ENCODE results near the gene KLF7.

Gene KLF7

DNA sequence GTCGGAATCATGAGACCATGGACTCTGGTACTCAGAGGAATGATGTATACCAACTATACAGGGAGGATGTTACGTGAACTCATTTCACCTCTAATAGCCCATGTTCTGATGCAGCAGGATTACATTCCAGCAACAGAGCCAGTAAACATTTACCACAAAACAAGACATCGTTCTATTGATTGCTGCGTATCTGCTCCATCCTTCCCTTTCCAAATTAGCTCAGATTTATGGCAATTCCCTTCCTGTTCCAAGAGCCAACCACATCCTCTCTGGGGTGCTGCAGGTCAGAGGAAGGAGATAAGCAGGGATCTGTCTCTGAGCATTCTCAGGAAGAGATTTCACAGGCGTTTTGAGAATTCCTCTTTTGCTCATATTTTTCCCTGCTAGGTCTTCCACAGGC lies 98.3 kb downstream of the KLF7 start:
- Histone ChIP-seq H3K27me3 (ENCODE audit: control insufficient read depth, insufficient read depth, low read length, poor library complexity, severe bottlenecking) (no peaks in the 10 kb centered on the region), H3K4me1 (ENCODE audit: control insufficient read depth, insufficient read depth, low read length) (no peaks in the 10 kb centered on the region), H3K9me3 (ENCODE audit: control insufficient read depth, low read length) (no peaks in the 10 kb centered on the region), H3K4me3 (ENCODE audit: insufficient read depth, low read depth, low read length) (no peak overlapping the region), H3K36me3 (ENCODE audit: control insufficient read depth, insufficient read depth, low read length) (no peaks in the 10 kb centered on the region), H3K27ac (ENCODE audit: insufficient read depth, low read depth, low read length, poor library complexity, severe bottlenecking) (no peak overlapping the region)
- WGBS, 2 experiments, result 87 to 90% methylated on average over 5 of the region's 5 CpGs

- H3K9me3 ChIP-seq (ENCODE audit: control insufficient read depth, low read length), result no peaks in the 10 kb centered on the region
- H3K36me3 ChIP-seq (ENCODE audit: control insufficient read depth, insufficient read depth, low read length), result no peaks in the 10 kb centered on the region
- H3K27ac ChIP-seq (ENCODE audit: insufficient read depth, low read depth, low read length, poor library complexity, severe bottlenecking), result no peak overlapping the region
- H3K4me3 ChIP-seq (ENCODE audit: insufficient read depth, low read depth, low read length), result no peak overlapping the region
- WGBS, 2 experiments, result 79 to 81% methylated on average over 3 of the region's 3 CpGs
- no peaks in the 10 kb centered on the region for H3K4me1 ChIP-seq (ENCODE audit: control insufficient read depth, insufficient read depth, low read length)
- no peaks in the 10 kb centered on the region for H3K27me3 ChIP-seq (ENCODE audit: control insufficient read depth, insufficient read depth, low read length, poor library complexity, severe bottlenecking)
Observed at GRCh38 chr2:207066791-207067460, 98.8 kb downstream of the KLF7 start.

GRCh38 chr2:207066166-207066565 lies 99.6 kb downstream of the KLF7 start:
- H3K36me3 ChIP-seq (ENCODE audit: control insufficient read depth, insufficient read depth, low read length), result no peaks in the 10 kb centered on the region
- H3K27ac ChIP-seq (ENCODE audit: insufficient read depth, low read depth, low read length, poor library complexity, severe bottlenecking), result no peak overlapping the region
- WGBS, 2 experiments, result 87 to 88% methylated on average over 2 of the region's 2 CpGs
- H3K4me1 ChIP-seq (ENCODE audit: control insufficient read depth, insufficient read depth, low read length), result no peaks in the 10 kb centered on the region
- H3K27me3 ChIP-seq (ENCODE audit: control insufficient read depth, insufficient read depth, low read length, poor library complexity, severe bottlenecking), result no peaks in the 10 kb centered on the region
- no peak overlapping the region for H3K4me3 ChIP-seq (ENCODE audit: insufficient read depth, low read depth, low read length)
- H3K9me3 ChIP-seq (ENCODE audit: control insufficient read depth, low read length), result no peaks in the 10 kb centered on the region

DNA sequence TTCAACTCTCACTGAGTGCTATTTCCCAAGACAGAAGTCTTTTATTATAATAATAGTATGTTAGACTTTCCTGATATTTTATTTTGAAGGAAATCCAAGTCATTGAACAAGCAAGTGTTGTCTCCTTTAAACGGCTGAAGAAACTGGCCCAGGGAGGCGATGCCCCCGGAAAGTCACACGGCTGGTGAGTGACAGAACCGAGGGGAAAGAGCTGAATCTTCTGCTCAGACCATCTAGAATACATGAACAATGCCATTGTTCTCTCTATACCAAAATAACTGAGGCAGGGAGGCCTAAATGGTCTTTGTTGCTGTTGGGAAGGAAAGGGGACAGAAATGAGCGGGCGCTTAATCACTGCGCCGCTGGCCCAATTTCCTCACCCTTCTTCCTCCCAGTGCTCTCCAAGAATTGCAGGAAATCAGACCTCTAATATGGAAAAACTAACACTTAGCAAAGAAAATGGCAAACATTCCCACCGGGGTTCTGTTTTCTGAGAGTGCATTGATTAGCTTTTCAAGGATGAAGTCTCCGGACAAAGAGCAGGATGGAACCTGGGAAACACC lies 101.5 kb downstream of the KLF7 start:
- 96 to 97% methylated on average over 11 of the region's 11 CpGs for WGBS, 2 experiments
- Histone ChIP-seq H3K4me3 (ENCODE audit: insufficient read depth, low read depth, low read length) (no peak overlapping the region), H3K9me3 (ENCODE audit: control insufficient read depth, low read length) (no peaks in the 10 kb centered on the region), H3K4me1 (ENCODE audit: control insufficient read depth, insufficient read depth, low read length) (no peaks in the 10 kb centered on the region), H3K27ac (ENCODE audit: insufficient read depth, low read depth, low read length, poor library complexity, severe bottlenecking) (no peak overlapping the region), H3K27me3 (ENCODE audit: control insufficient read depth, insufficient read depth, low read length, poor library complexity, severe bottlenecking) (no peaks in the 10 kb centered on the region), H3K36me3 (ENCODE audit: control insufficient read depth, insufficient read depth, low read length) (no peaks in the 10 kb centered on the region)

DNA sequence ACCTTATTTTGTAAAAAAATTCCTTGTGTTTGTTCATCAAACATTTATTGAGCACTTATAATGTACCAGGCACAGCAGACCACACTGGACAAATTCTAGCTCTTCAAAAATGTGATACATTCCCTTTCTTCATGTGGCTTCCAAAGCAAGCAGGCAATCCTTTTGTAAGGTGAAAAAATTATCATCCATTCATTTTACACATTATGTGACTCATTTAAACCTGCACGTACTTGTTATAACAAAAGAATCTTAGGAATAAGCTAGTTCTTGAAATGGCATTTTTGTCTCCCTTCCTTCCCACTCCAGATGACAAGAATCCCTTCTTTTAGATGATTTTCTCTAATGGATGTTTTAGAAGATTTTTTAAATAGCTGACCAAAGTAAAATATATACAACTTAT lies 104.6 kb downstream of the KLF7 start:
- 100% methylated on average over 1 of the region's 1 CpG for WGBS, 2 experiments

DNA sequence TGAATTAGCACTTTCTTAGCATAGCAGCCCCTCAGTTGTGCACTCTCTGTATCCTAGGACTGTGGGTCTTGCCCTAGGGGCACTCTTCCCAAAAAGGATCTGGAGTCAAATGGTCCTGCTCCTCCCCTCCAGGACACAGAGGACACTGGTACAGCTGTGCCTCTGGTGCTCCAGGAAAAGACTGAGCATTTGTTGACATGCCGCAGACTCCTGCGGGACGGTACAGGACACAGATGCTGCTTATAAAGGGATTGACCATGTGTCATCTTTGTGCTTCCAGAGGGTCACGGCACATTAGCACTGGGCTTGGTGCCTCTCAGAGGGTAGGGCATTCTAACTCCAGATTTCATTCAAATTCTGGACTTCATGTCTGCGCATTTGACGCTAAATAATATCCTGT lies 110.5 kb downstream of the KLF7 start:
- WGBS, 2 experiments, result 93 to 95% methylated on average over 5 to 6 of the region's 6 CpGs
- H3K27me3 ChIP-seq (ENCODE audit: control insufficient read depth, insufficient read depth, low read length, poor library complexity, severe bottlenecking), result no peaks in the 10 kb centered on the region
- H3K9me3 ChIP-seq (ENCODE audit: control insufficient read depth, low read length), result no peaks in the 10 kb centered on the region
- no peak overlapping the region for H3K27ac ChIP-seq (ENCODE audit: insufficient read depth, low read depth, low read length, poor library complexity, severe bottlenecking)
- H3K4me3 ChIP-seq (ENCODE audit: insufficient read depth, low read depth, low read length), result no peak overlapping the region
- H3K36me3 ChIP-seq (ENCODE audit: control insufficient read depth, insufficient read depth, low read length), result no peaks in the 10 kb centered on the region
- no peaks in the 10 kb centered on the region for H3K4me1 ChIP-seq (ENCODE audit: control insufficient read depth, insufficient read depth, low read length)

More for the DNA sequence above, 104.6 kb downstream of the KLF7 start:
- H3K9me3 ChIP-seq (ENCODE audit: control insufficient read depth, low read length), result no peaks in the 10 kb centered on the region
- H3K27me3 ChIP-seq (ENCODE audit: control insufficient read depth, insufficient read depth, low read length, poor library complexity, severe bottlenecking), result no peaks in the 10 kb centered on the region
- no peak overlapping the region for H3K27ac ChIP-seq (ENCODE audit: insufficient read depth, low read depth, low read length, poor library complexity, severe bottlenecking)
- H3K4me3 ChIP-seq (ENCODE audit: insufficient read depth, low read depth, low read length), result no peak overlapping the region
- no peaks in the 10 kb centered on the region for H3K36me3 ChIP-seq (ENCODE audit: control insufficient read depth, insufficient read depth, low read length)
- no peaks in the 10 kb centered on the region for H3K4me1 ChIP-seq (ENCODE audit: control insufficient read depth, insufficient read depth, low read length)

DNA sequence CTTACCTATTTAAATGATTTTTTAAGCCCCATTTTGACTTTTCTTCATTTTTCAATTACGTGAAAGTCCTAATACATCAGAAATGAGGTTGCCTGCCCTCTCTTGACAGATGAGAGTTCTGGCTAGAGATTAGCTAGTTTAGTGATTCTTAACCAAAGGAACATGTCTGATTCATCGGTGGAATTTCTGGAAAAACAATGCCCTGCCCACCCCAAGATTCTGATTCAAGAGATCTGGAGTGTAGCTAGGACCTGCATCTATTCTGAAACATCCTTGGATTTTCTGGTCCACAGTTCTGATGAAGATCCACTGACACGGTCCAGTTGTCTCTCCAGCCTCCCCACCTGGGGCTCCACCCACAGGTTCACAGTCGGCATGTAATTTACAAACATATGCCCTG lies 111.2 kb downstream of the KLF7 start:
- no peak overlapping the region for H3K4me3 ChIP-seq (ENCODE audit: insufficient read depth, low read depth, low read length)
- no peaks in the 10 kb centered on the region for H3K9me3 ChIP-seq (ENCODE audit: control insufficient read depth, low read length)
- H3K36me3 ChIP-seq (ENCODE audit: control insufficient read depth, insufficient read depth, low read length), result no peaks in the 10 kb centered on the region
- no peak overlapping the region for H3K27ac ChIP-seq (ENCODE audit: insufficient read depth, low read depth, low read length, poor library complexity, severe bottlenecking)
- 93 to 94% methylated on average over 4 of the region's 4 CpGs for WGBS, 2 experiments
- no peaks in the 10 kb centered on the region for H3K27me3 ChIP-seq (ENCODE audit: control insufficient read depth, insufficient read depth, low read length, poor library complexity, severe bottlenecking)
- H3K4me1 ChIP-seq (ENCODE audit: control insufficient read depth, insufficient read depth, low read length), result peaks cover 2% of the 10 kb centered on the region

DNA sequence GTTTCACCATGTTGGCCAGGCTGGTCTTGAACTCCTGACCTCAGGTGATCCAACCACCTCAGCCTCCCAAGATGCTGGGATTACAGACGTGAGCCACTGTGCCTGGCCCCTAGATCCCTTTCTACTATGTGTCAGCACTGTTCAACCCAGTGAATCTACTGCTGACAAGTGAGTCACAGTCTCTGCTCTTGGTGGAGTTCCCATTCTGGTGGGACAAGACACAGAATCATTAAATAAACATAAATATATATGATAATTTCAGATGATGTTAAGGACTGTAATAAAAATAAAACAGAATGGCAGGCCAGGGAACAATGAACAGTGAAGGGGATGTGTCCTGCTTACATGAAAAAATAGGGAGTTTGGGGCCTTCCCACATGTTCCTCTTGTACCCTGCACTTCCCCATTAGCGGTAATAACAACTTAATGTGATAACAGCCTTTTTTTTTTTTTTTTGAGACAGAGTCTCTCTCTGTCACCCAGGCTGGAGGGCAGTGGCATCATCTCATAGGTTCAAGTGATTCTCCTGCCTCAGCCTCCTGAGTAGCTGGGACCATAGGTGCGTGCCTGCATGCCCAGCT lies 114.3 kb downstream of the KLF7 start:
- H3K4me1 ChIP-seq (ENCODE audit: control insufficient read depth, insufficient read depth, low read length), result peaks cover 3% of the 10 kb centered on the region
- 90 to 96% methylated on average over 3 of the region's 3 CpGs for WGBS, 2 experiments
- no peaks in the 10 kb centered on the region for H3K9me3 ChIP-seq (ENCODE audit: control insufficient read depth, low read length)
- H3K27ac ChIP-seq (ENCODE audit: insufficient read depth, low read depth, low read length, poor library complexity, severe bottlenecking), result no peak overlapping the region
- H3K27me3 ChIP-seq (ENCODE audit: control insufficient read depth, insufficient read depth, low read length, poor library complexity, severe bottlenecking), result no peaks in the 10 kb centered on the region
- H3K36me3 ChIP-seq (ENCODE audit: control insufficient read depth, insufficient read depth, low read length), result no peaks in the 10 kb centered on the region
- H3K4me3 ChIP-seq (ENCODE audit: insufficient read depth, low read depth, low read length), result no peak overlapping the region

DNA sequence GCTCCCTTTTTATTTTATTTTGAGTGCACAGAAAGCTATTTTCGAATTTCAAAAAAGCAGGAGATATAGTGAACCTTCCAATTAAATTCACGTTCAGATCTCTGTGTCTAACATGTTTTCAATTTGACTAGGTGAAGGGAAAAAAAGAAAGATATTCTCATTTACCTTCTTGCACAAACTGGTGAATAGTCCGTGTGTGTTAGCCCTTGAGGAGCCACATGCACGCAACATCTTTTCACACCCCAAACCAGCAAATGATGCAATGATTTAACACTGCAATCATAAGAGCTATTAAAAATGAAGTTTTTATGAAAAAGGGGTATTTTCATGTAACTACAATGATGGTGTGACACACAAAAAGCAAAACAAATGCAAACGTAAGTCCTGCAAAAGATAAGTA lies 116.6 kb downstream of the KLF7 start:
- WGBS, 2 experiments, result 83 to 88% methylated on average over 3 to 5 of the region's 5 CpGs
- Histone ChIP-seq H3K4me1 (ENCODE audit: control insufficient read depth, insufficient read depth, low read length) (peaks cover 3% of the 10 kb centered on the region), H3K4me3 (ENCODE audit: insufficient read depth, low read depth, low read length) (no peak overlapping the region), H3K9me3 (ENCODE audit: control insufficient read depth, low read length) (no peaks in the 10 kb centered on the region), H3K27ac (ENCODE audit: insufficient read depth, low read depth, low read length, poor library complexity, severe bottlenecking) (no peak overlapping the region), H3K36me3 (ENCODE audit: control insufficient read depth, insufficient read depth, low read length) (no peaks in the 10 kb centered on the region), H3K27me3 (ENCODE audit: control insufficient read depth, insufficient read depth, low read length, poor library complexity, severe bottlenecking) (no peaks in the 10 kb centered on the region)

DNA sequence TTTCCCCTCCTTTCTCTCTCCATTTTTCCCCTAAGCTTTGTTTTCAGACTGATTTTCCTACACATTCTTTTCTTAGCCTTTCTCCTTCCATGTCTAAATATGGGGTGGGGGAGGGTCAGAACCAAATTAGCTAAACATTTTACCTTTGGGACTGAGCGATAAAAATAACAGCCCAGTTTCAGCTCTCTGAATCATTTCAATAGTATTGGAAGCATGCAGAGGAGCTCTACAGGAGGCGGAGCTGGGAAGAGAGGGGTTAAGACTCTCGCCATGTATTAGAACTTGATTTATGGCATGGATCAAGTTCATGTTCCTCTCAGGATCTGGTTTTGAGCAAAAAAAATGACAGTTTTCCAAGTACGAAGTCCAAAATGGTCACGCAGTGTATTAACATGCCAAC lies 117.3 kb downstream of the KLF7 start:
- Histone ChIP-seq H3K27ac (ENCODE audit: insufficient read depth, low read depth, low read length, poor library complexity, severe bottlenecking) (no peak overlapping the region), H3K4me3 (ENCODE audit: insufficient read depth, low read depth, low read length) (no peak overlapping the region), H3K36me3 (ENCODE audit: control insufficient read depth, insufficient read depth, low read length) (no peaks in the 10 kb centered on the region), H3K27me3 (ENCODE audit: control insufficient read depth, insufficient read depth, low read length, poor library complexity, severe bottlenecking) (no peaks in the 10 kb centered on the region), H3K4me1 (ENCODE audit: control insufficient read depth, insufficient read depth, low read length) (peaks cover 3% of the 10 kb centered on the region), H3K9me3 (ENCODE audit: control insufficient read depth, low read length) (no peaks in the 10 kb centered on the region)
- WGBS, 2 experiments, result 93 to 96% methylated on average over 5 of the region's 5 CpGs

All from ectodermal cell (in vitro differentiated cells).